Vein endothelial cell (primary cell): ENCODE data around the gene SLC12A2. TPM values are rescaled to one million over a fixed set of nuclear protein-coding genes. Genes with fewer than 3 reads are reported as not detected.

Source experiments
- total RNA-seq: library from RNA; depleted of rRNA; stranded (reverse); fragments of >200 nt; gene quantifications from 2 replicates; pipeline ENCODE4 v1.2.3, GENCODE V29; 2012

SLC12A2 gene
- total RNA-seq = 88.5 and 159 TPM in 2 replicates

DNA sequence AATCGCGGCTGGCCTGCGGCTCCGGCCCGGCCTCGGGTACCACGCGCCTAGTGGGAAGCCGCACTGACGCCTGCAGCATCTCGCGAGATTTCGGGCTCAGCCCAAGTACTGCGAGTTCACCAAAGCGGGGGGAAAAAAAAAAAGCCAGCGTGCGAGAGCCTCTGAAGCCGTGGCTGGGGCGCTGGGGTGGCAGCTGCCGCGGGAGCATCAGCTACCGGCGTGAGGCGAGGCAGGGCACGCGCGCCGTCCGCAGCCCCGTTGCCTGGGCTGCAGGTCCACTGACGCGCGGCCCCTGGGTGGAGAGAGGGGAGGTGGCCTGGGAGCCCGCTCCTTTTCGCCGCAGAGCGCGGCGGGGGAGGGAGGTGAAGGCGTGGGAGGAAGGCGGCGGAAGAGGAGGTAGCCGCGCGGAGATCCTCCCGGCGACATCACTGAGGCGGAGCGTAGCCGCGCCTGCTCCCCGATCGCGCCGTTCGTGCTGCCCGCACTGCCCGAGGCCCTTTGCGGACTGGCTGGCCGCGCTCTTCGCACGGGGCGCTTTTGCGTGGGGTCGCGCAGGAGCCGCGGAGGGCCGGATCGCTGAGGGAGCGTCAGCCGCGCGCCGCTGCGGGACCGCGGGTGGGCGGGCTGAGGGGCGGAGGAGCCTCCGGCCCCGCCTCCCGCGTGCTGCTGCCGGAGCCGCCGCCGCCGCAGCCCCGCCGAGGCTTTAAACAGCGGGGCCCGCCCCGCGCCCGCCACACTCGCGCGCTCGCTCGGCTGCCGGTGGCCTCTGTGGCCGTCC lies at the start of gene SLC12A2:
SLC12A2 (plus strand) TSS at position 734 of the 778 bp plus-strand sequence. CDS start 189 bp downstream, outside the sequence.

